GDM1 (cell line): ENCODE data around the gene SNAP29.
"Not testable (repeated sequence)": the region's sequence is repeated elsewhere in the genome, so short reads cannot be mapped to it uniquely, and the experiment has no call there.

Experiments
- DNase-seq: peaks from one replicate; lab custom pipeline; 2025; lab: John Stamatoyannopoulos, UW

SNAP29 gene

DNA sequence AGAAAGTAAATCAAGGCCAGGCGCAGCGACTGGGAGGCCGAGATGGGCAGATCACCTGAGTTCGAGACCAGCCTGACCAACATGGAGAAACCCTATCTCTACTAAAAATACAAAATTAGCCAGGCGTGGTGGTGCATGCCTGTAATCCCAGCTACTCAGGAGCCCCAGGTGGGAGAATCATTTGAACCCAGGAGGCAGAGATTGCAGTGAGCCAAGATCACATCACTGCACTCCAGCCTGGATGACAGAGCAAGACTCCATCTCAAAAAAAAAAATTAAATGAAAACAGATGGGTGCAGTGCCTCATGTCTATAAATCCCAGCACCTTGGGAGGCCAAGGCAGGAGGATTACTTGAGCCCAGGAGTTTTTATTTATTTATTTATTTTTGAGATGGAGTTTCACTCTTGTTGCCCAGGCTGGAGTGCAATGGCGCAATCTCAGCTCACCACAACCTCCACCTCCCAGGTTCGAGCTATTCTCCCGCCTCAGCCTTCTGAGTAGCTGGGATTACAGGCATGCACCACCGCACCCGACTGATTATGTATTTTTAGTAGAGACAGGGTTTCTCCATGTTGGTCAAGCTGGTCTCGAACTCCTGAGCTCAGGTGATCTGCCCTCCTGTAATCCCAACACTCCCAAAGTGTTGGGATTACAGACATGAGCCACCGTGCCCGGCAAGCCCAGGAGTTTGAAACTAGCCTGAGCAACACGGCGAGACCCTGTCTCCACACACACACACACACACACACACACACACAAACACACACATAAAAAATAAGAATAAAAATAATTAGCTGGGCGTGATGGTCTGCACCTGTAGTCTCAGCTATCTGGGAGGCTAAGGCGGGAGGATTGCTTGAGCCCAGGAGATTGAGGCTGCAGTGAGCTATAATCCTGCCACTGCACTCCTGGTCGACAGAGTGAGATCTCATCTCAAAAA is 42.6 kb downstream of the SNAP29 start:
- DNase-seq = not testable (repeated sequence)

DNA sequence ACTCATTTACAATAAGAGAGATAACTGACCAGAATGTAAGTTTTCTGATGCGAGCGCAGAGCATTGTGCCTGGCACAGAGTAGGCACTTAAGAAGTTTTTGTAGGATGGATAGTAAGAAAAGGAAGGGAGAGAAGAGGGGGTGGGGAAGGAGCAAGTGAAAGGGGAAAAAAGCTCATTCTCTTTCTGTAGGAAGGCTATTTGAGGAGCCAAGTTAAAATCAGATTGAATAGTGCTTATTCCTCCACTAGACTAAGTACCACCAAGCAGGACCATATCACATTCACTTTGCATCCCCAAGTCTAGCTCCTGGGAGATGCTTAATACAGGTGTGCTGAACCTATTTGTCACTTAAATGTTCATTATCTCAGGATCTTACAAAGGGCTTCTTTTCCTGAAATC is 44.3 kb downstream of the SNAP29 start:
- DNase-seq = no peak

- no peak for DNase-seq
These were observed 45.5 kb downstream of the SNAP29 start for GRCh38 chr22:20904008-20904979.

DNA sequence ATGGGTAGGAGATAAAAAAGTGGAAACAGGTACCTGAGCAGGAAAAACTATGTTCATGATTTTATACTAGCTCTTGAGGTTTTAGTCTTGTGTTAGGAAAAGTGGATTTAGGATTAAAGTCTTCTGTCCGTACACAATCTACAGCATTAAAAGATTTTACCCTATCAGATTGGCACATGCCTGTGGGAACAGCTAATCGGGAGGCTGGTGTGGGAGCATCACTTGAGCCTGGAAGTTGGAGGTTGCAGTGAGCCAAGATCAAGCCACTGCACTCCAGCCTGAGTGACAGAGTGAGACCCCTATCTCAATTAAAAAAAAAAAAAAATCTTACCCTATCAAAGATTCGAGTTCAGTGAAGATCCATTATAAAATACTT is 46.2 kb downstream of the SNAP29 start:
- no peak for DNase-seq

- DNase-seq = no peak
These were observed 46.9 kb downstream of the SNAP29 start for GRCh38 chr22:20905415-20906386.

GRCh38 chr22:20906387-20906767 is 47.6 kb downstream of the SNAP29 start:
- DNase-seq = no peak

DNA sequence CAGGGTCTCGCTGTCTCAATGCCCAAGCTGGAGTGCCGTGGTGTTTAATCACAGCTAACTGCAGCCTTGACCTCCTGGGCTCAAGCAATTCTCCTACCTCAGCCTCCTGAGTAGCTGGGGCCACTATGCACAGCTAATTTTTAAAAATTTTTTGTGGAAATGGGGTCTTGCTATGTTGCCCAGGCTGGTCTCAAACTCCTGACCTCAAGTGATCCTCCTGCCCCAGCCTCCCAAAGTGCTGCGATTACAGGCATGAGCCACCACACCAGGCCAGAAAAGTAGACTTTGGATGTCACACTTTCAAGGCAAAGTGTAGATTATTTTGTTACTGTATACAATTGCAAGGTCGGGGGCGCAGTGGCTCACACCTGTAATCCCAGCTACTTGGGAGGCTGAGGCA is 49.9 kb downstream of the SNAP29 start:
- DNase-seq = not testable (repeated sequence)

- peak; percentile 24 for DNase-seq
These were observed 50.9 kb downstream of the SNAP29 start for GRCh38 chr22:20909543-20910303.

DNA sequence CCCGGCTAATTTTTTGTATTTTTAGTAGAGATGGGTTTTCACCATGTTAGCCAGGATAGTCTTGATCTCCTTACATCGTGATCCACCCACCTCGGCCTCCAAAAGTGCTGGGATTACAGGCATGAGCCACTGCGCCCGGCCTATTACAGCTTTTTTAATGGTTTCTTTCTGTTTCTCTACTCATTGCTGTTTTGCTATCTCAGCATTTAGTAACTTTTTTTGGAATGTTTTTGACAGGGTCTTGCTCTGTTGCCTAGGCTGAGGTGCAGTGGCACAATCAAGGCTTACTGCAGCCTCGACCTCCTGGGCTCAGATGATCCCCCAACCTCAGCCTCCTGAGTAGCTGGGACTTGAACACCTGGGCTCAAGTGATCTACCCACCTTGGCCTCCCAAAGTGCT is 53.7 kb downstream of the SNAP29 start:
- no peak for DNase-seq

DNA sequence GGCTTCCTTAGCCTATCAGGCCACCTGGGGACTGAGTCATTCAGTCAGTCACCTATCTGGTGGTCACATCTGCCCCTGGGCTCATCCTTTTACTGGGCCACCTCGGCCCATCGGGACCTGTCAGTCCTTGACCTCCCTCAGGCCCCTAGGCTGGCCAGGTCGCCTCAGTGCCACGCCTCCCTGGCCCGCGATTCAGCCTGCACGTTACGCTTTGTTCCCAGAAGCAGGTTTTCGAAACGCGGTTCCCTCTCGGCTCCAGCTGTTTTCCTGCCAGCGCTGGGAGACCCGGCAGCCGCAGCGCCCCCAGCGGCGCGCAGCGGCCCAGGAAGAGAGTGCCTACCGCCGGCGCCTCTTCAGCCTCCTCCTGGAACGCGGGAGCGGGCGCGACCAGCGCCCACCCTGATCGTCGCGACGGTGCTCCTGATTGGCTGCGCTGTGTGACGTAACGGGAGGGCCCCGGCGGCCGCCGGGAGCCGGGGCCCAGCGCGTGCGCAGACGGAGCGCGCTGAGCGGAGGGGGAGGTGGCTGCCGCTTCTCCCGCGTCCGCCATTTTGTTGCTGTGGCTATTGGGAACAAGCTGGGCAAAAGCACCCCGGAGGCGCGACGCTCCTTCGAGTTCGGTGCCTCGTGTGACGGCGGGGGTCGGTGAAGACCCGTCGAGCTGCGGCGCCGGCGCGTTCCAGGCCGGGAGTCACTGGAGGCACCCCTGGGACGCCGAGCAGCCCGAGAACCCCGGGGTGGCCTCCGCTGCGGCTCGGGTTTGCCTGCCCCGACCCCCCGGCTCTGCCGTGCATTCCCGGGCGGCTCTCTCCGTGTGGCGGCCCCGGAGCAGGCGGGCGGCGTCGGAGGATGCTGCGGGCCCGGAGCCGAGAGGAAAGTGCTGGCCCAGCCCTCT is 58.4 kb downstream of the SNAP29 start, which contains the start of gene CRKL:
CRKL (plus strand) TSS at position 492 of the 895 bp plus-strand sequence. CDS start 528 bp downstream, outside the sequence.
- DNase-seq = peak; percentile 96

DNA sequence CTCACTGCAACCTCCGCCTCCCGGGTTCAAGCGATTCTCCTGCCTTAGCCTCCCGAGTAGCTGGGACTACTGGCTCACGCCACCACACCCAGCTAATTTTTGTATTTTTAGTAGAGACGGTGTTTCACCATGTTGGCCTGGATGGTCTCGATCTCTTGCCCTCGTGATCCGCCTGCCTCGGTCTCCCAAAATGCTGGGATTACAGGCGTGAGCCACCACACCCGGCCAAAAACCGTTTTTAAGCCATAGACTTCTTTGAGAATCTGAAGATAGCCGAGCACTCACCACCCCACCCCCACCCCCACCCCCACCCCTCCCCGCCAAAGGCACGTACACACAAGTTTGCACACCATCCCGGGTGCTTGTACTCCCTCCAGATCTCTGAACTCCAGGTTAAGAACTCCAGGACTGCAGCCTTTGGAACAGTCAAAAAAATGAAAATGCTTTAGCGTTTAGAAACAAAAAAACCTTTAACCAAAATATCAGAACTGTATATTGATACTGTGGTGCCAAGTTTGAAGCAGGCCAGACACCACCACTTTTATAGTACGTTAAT is 59.9 kb downstream of the SNAP29 start:
- DNase-seq = no peak

- DNase-seq = no peak
These were observed 60.9 kb downstream of the SNAP29 start for GRCh38 chr22:20919718-20920117.

DNA sequence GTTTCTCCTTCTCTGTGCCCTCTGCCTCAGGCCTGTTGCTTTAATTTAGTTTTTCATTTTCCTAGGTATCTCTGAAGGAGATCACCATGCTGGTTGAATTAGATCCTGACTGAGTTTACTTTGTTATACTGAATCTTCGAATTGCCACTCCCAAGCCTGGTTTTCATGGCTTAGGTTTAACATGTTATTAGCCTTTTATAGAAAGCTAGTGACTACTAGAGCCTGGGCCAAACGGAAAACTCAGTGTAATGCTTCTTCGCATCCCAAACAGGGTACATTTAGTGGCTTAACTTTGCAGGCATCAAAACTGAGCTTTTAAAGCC is 62.0 kb downstream of the SNAP29 start:
- DNase-seq = no peak

DNA sequence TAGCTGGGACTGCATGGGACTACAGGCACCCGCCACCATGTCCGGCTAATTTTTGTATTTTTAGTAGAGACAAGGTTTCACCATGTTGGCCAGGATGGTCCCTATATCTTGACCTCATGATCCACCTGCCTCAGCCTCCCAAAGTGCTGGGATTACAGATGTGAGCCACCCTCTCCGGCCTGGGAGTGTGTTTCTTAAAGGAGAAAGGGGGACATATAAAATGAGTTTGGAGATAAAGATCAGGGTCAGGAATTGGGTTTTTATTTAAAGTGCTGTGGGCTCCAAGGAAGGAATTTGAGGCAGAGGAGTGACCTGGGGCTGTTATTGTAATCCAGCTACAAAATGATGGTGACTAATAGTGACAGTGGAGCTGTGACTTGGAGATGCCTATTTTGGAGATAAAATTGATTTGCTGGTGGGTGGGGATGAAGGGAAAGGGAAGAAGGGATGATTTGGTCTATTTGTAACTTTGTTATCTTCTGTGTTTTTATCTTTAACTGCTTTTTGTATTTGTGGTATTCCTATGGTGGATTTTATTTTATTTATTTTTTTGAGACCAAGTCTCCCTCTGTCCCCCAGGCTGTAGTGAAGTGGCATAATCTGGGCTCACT is 63.4 kb downstream of the SNAP29 start:
- no peak for DNase-seq

- no peak for DNase-seq
These were observed 67.4 kb downstream of the SNAP29 start for GRCh38 chr22:20926243-20926642.

DNA sequence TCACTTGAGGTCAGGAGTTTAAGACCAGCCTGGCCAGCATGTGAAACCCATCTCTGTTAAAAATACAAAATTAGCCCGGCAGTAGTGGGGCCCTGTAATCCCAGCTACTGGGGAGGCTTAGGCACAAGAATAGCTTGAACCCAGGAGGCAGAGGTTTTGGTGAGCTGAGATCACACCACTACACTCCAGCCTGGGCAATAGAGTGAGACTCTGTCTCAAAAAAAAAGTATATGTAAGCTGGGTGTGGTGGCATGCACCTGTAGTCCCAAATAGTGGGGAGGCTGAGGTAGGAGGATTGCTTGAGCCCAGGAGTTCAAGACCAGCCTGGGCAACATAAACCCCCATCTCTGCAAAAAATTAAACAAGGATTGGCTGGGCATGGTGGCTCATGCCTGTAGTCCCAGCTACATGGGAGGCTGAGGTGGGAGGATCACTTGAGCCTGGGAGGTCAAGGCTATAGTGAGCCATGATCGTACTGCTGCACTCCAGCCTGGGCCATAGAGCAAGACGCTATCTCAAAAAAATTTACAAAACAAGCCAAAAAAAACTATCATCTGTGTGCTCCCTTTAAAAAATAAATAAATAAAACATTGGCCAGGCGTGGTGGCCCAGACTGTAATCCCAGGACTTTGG is 69.2 kb downstream of the SNAP29 start:
- no peak for DNase-seq

GRCh38 chr22:20928573-20928967 is 69.8 kb downstream of the SNAP29 start:
- no peak for DNase-seq

DNA sequence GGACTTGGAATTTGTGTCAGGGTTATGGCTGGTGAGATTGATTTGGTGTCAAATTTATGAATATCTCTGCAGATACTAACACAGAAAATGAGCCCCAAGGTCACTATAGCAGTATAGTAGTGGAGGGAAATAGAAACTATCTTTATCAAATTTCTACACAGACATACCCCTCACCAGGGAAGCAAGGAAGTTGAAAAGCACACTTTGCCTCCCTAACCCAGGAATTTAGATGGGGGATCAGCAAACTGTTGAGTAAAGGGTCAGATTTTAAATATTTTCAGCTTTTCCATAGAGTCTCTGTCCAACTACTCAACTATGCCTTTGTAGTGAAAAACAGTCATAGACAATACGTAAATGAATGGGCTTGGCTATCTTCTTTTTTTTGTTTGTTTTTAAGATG is 71.2 kb downstream of the SNAP29 start:
- DNase-seq = no peak

- not testable (repeated sequence) for DNase-seq
These were observed 71.6 kb downstream of the SNAP29 start for GRCh38 chr22:20930435-20930834.
